Measurements from ENCODE around the gene SYNDIG1L.

SYNDIG1L gene

GRCh38 chr14:74411671-74412070, 14.3 kb downstream of the SYNDIG1L start:
- H3K27me3 ChIP-seq (ENCODE audit: control insufficient read depth, insufficient read depth, low read length), result no peaks in the 10 kb centered on the region
- no peak overlapping the region for H3K9ac ChIP-seq (ENCODE audit: low read depth, low read length)
- peaks cover 15% of the 10 kb centered on the region for H3K4me1 ChIP-seq (ENCODE audit: control insufficient read depth, insufficient read depth, low read length)
- H3K36me3 ChIP-seq (ENCODE audit: control insufficient read depth, insufficient read depth, low read length), result no peaks in the 10 kb centered on the region
- no peak overlapping the region for H3K4me3 ChIP-seq (ENCODE audit: low read depth, low read length)
- H3K9me3 ChIP-seq (ENCODE audit: control insufficient read depth, insufficient read depth, low read length), result no peaks in the 10 kb centered on the region

GRCh38 chr14:74409441-74409840, 16.6 kb downstream of the SYNDIG1L start:
- Histone ChIP-seq H3K4me1 (ENCODE audit: control insufficient read depth, insufficient read depth, low read length) (peaks cover 7% of the 10 kb centered on the region), H3K27me3 (ENCODE audit: control insufficient read depth, insufficient read depth, low read length) (no peaks in the 10 kb centered on the region), H3K9ac (ENCODE audit: low read depth, low read length) (no peak overlapping the region), H3K9me3 (ENCODE audit: control insufficient read depth, insufficient read depth, low read length) (no peaks in the 10 kb centered on the region), H3K4me3 (ENCODE audit: low read depth, low read length) (no peak overlapping the region), H3K36me3 (ENCODE audit: control insufficient read depth, insufficient read depth, low read length) (no peaks in the 10 kb centered on the region)

GRCh38 chr14:74408870-74409269, 17.1 kb downstream of the SYNDIG1L start:
- H3K27me3 ChIP-seq (ENCODE audit: control insufficient read depth, insufficient read depth, low read length), result no peaks in the 10 kb centered on the region

GRCh38 chr14:74407801-74408154, 18.2 kb downstream of the SYNDIG1L start:
- Histone ChIP-seq H3K36me3 (ENCODE audit: control insufficient read depth, insufficient read depth, low read length) (no peaks in the 10 kb centered on the region), H3K9me3 (ENCODE audit: control insufficient read depth, insufficient read depth, low read length) (no peaks in the 10 kb centered on the region), H3K4me3 (ENCODE audit: low read depth, low read length) (no peak overlapping the region), H3K9ac (ENCODE audit: low read depth, low read length) (no peak overlapping the region), H3K4me1 (ENCODE audit: control insufficient read depth, insufficient read depth, low read length) (peaks cover under 1% of the 10 kb centered on the region), H3K27me3 (ENCODE audit: control insufficient read depth, insufficient read depth, low read length) (no peaks in the 10 kb centered on the region)

More at GRCh38 chr14:74408870-74409269, 17.1 kb downstream of the SYNDIG1L start:
- Histone ChIP-seq H3K4me3 (ENCODE audit: low read depth, low read length) (no peak overlapping the region), H3K9me3 (ENCODE audit: control insufficient read depth, insufficient read depth, low read length) (no peaks in the 10 kb centered on the region), H3K4me1 (ENCODE audit: control insufficient read depth, insufficient read depth, low read length) (peaks cover 2% of the 10 kb centered on the region), H3K9ac (ENCODE audit: low read depth, low read length) (no peak overlapping the region), H3K36me3 (ENCODE audit: control insufficient read depth, insufficient read depth, low read length) (no peaks in the 10 kb centered on the region)

- no peak overlapping the region for H3K4me3 ChIP-seq (ENCODE audit: low read depth, low read length)
- H3K36me3 ChIP-seq (ENCODE audit: control insufficient read depth, insufficient read depth, low read length), result no peaks in the 10 kb centered on the region
- H3K9me3 ChIP-seq (ENCODE audit: control insufficient read depth, insufficient read depth, low read length), result no peaks in the 10 kb centered on the region
- H3K9ac ChIP-seq (ENCODE audit: low read depth, low read length), result no peak overlapping the region
- no peaks in the 10 kb centered on the region for H3K27me3 ChIP-seq (ENCODE audit: control insufficient read depth, insufficient read depth, low read length)
- H3K4me1 ChIP-seq (ENCODE audit: control insufficient read depth, insufficient read depth, low read length), result peaks cover 6% of the 10 kb centered on the region
Observed at GRCh38 chr14:74407021-74407800, 18.8 kb downstream of the SYNDIG1L start.

- Histone ChIP-seq H3K9ac (ENCODE audit: low read depth, low read length) (no peak overlapping the region), H3K9me3 (ENCODE audit: control insufficient read depth, insufficient read depth, low read length) (no peaks in the 10 kb centered on the region), H3K27me3 (ENCODE audit: control insufficient read depth, insufficient read depth, low read length) (no peaks in the 10 kb centered on the region), H3K4me1 (ENCODE audit: control insufficient read depth, insufficient read depth, low read length) (peaks cover 17% of the 10 kb centered on the region), H3K4me3 (ENCODE audit: low read depth, low read length) (no peak overlapping the region), H3K36me3 (ENCODE audit: control insufficient read depth, insufficient read depth, low read length) (no peaks in the 10 kb centered on the region)
Observed at GRCh38 chr14:74405663-74406062, 20.3 kb downstream of the SYNDIG1L start.

- Histone ChIP-seq H3K27me3 (ENCODE audit: control insufficient read depth, insufficient read depth, low read length) (no peaks in the 10 kb centered on the region), H3K4me1 (ENCODE audit: control insufficient read depth, insufficient read depth, low read length) (peaks cover 20% of the 10 kb centered on the region), H3K9me3 (ENCODE audit: control insufficient read depth, insufficient read depth, low read length) (no peaks in the 10 kb centered on the region), H3K36me3 (ENCODE audit: control insufficient read depth, insufficient read depth, low read length) (no peaks in the 10 kb centered on the region), H3K9ac (ENCODE audit: low read depth, low read length) (no peak overlapping the region), H3K4me3 (ENCODE audit: low read depth, low read length) (no peak overlapping the region)
Observed at GRCh38 chr14:74404435-74404834, 21.6 kb downstream of the SYNDIG1L start.

- Histone ChIP-seq H3K27me3 (ENCODE audit: control insufficient read depth, insufficient read depth, low read length) (no peaks in the 10 kb centered on the region), H3K36me3 (ENCODE audit: control insufficient read depth, insufficient read depth, low read length) (no peaks in the 10 kb centered on the region), H3K9me3 (ENCODE audit: control insufficient read depth, insufficient read depth, low read length) (no peaks in the 10 kb centered on the region), H3K9ac (ENCODE audit: low read depth, low read length) (no peak overlapping the region), H3K4me1 (ENCODE audit: control insufficient read depth, insufficient read depth, low read length) (peaks cover 20% of the 10 kb centered on the region), H3K4me3 (ENCODE audit: low read depth, low read length) (no peak overlapping the region)
Observed at GRCh38 chr14:74403619-74404417, 22.2 kb downstream of the SYNDIG1L start.

- H3K27me3 ChIP-seq (ENCODE audit: control insufficient read depth, insufficient read depth, low read length), result no peaks in the 10 kb centered on the region
- no peaks in the 10 kb centered on the region for H3K9me3 ChIP-seq (ENCODE audit: control insufficient read depth, insufficient read depth, low read length)
- H3K4me3 ChIP-seq (ENCODE audit: low read depth, low read length), result no peak overlapping the region
- H3K4me1 ChIP-seq (ENCODE audit: control insufficient read depth, insufficient read depth, low read length), result peaks cover 20% of the 10 kb centered on the region
- H3K9ac ChIP-seq (ENCODE audit: low read depth, low read length), result no peak overlapping the region
- no peaks in the 10 kb centered on the region for H3K36me3 ChIP-seq (ENCODE audit: control insufficient read depth, insufficient read depth, low read length)
Observed at GRCh38 chr14:74402401-74403251, 23.4 kb downstream of the SYNDIG1L start.

GRCh38 chr14:74401504-74402241, 24.3 kb downstream of the SYNDIG1L start:
- peaks cover 20% of the 10 kb centered on the region for H3K4me1 ChIP-seq (ENCODE audit: control insufficient read depth, insufficient read depth, low read length)
- no peak overlapping the region for H3K9ac ChIP-seq (ENCODE audit: low read depth, low read length)
- H3K9me3 ChIP-seq (ENCODE audit: control insufficient read depth, insufficient read depth, low read length), result no peaks in the 10 kb centered on the region
- no peaks in the 10 kb centered on the region for H3K27me3 ChIP-seq (ENCODE audit: control insufficient read depth, insufficient read depth, low read length)
- no peak overlapping the region for H3K4me3 ChIP-seq (ENCODE audit: low read depth, low read length)
- H3K36me3 ChIP-seq (ENCODE audit: control insufficient read depth, insufficient read depth, low read length), result no peaks in the 10 kb centered on the region

- no peak overlapping the region for H3K9ac ChIP-seq (ENCODE audit: low read depth, low read length)
- H3K36me3 ChIP-seq (ENCODE audit: control insufficient read depth, insufficient read depth, low read length), result no peaks in the 10 kb centered on the region
- H3K4me3 ChIP-seq (ENCODE audit: low read depth, low read length), result no peak overlapping the region
- peaks cover 20% of the 10 kb centered on the region for H3K4me1 ChIP-seq (ENCODE audit: control insufficient read depth, insufficient read depth, low read length)
- no peaks in the 10 kb centered on the region for H3K9me3 ChIP-seq (ENCODE audit: control insufficient read depth, insufficient read depth, low read length)
- H3K27me3 ChIP-seq (ENCODE audit: control insufficient read depth, insufficient read depth, low read length), result no peaks in the 10 kb centered on the region
Observed at GRCh38 chr14:74400919-74401503, 25.0 kb downstream of the SYNDIG1L start.

All from iPS-15b (cell line).